HG03095 (cell line): Measurements from ENCODE around the gene P2RX1.

ENCODE experiments used
- ATAC-seq: cut with Tn5 transposase; IDR thresholded peaks from one replicate; pipeline ENCODE4 v1.9.1; 2021; ENCODE audit warnings: moderate library complexity; ENCODE audit not compliant: unreplicated experiment

Gene P2RX1

DNA sequence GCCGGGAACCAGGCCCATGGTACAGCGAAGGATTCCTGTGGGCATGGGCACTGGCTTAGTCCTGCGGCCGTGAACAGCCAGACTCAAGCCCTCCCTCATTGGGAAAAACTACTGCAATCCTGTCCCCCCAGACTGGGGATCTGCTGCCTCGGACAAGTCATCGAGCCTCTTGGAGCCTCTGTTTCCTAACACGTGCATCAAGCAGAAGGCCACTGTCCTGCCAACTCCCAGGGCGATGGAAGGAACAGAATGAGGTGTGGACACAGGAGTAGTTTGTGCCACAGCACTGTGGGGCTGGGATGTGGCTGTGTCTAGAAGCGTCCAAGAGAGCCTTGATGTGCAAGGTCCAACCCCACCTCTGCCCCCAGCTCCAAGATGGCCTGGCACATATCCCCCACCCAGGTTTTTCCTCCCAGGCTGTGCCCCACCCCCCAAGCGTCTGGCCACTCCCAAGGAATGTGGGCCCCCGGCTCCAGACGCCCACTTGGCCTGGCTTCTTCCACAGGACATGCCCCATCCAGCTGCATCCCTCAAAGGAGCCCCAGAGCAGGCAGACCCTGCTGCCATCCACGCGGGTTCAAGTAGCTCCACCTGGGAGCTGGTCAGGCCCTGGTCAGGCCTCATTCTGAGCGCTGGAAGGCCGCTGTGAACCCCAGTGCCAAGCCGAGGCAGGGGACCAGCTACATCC, 26.8 kb downstream of the P2RX1 start:
- no peak for ATAC-seq

DNA sequence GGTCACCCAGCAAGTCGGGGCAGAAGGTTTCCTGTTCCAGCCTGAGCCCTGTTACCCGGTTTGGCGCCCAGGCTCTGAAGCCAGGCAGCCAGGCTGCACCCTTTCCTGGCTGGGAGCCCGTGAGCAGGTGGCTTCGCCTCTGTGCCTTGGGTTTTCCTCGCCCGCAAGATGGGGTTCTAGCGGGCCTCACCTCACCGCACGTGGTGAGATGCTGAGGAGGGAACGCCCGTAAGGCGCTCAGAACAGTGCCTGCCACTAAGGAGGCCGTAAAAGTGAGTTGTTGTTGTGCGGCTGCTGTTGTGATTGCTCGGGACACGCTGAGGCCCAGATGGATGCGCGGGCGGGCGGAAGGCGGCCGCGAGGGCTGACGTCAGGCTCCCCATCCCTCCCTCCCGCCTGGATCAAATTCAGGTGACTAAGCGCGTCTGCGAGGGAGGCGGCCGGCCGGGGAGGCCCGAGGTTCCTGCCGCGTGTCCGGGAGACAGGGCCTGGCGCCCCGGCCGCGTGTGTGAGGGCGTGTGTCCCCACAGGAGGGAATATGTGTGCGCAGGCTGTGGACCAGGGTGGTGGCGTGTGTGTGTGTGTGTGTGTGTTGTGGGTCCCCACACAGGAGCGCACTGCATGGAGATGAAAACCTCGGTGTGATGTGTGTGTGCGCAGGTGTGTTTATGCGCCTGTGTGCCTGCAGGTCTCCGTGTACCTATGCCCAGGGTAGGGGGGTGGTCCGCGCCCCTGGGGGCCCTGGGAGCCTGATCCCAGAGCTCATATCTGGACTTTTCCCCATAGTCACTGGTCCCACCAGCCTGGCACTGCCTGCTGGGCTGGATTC, 27.7 kb downstream of the P2RX1 start:
- no peak for ATAC-seq

DNA sequence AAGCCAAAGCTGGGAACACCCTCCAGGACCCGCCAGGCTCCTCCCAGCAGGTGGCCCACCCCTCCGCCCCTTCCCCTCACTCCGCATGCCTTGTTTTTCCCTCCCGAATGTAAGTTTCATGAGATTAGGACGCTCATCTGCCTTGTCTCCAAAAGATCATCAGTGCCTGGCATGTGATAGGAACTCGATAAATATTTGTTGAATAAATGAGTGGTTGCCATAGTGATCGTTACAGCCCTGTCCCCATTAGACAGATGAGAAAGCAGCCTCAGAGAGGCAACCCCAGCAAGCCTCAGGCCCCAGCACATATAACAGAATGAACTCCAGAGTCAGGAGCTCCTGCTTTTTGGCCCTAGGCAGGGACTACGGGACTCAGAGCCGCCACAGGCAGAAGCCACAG, 28.5 kb downstream of the P2RX1 start:
- ATAC-seq: no peak

DNA sequence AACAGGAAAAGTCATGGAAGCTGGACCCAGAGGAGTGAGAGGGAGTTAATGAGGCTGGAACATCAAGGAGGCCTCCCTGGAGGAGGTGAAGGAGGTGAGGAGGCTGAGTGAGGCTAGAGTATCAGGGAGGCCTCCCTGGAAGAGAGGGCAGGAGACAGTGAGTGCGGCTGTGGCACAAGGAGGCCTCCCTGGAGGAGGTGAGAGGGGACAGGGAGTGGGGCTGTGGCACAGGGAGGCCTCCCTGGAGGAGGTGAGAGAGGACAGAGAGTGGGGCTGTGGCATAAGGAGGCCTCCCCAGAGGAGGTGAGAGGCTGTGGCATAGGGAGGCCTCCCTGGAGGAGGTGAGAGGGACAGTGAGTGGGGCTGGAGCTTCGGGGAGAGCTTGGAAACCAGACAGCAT, 28.9 kb downstream of the P2RX1 start:
- ATAC-seq: no peak

DNA sequence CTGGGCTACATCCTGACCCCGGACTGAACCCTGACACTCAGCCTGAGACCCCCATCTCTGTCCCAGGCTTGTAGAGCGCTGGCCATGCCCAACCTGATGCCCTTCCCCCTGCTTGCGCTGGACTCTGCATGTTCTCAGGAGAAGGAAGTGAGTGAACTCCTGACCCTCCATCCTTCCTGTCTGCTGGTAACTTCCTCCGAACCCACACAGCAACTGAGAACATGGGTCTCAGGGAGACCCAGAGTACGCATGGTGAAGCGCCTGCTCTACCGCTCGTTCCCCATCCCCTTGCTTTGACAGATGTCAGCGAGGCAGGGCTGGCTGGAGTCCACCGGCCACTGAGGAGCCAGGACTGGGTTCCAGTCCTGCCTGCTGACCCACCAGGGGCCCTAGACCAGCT, 29.5 kb downstream of the P2RX1 start:
- no peak for ATAC-seq

DNA sequence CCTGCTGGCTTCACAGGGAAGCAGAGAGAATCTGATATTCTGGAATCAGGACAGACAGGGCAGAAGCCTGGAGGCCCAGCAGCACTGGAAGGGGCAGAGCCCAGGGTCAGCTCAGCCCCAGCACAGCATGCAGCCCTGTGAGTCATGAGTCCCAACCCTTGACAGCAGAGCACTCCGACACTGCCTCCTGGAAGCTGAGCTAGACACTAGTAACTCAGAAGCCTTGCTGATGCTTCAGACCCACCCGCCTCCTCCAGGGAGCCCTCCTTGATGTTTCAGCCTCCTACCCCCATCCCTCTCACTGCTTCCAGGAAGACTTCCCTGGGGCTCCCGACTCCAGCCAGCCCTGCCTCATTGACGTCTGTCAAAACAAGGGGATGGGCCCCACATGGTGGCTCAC, 30.3 kb downstream of the P2RX1 start:
- ATAC-seq: no peak

DNA sequence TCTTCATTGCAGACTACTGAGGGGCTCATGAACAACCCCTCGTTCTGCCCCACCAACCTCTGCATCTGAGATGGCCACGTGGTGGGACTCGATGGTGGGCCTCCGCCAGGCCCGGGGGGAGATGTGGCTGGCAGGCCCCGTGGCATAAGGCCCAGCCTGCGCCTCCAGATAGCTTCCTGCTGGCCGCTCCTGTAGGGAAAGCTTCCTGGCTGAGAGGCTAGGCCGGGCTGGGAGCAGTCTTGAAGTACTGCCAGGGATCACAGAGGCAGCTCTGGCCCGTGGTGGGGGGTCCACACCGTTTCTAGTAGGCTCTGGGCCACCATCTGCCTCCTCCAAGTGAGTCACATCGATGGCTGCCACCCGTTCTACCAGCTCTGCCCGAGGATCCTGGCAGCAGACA, 31.0 kb downstream of the P2RX1 start:
- no peak for ATAC-seq

DNA sequence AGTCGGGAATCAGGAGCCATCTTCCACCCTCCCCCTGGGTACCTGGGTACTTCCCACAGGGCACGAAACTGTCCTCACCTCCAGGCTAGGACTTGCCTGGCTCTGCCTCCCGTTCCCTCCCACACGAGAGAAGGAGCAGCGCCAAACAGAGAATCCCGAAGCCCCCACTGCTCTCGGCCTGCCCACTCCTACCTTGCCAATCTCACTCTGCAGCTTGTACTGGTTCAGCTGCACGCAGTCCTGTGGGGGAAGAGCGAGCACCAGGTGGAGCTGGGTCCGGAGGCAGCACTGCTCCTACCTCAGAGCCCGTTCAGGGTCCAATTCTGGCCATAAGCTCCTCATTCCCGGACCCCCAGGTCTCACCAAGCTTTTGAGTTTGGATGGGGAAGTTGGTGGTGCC, 32.1 kb downstream of the P2RX1 start:
- no peak for ATAC-seq

DNA sequence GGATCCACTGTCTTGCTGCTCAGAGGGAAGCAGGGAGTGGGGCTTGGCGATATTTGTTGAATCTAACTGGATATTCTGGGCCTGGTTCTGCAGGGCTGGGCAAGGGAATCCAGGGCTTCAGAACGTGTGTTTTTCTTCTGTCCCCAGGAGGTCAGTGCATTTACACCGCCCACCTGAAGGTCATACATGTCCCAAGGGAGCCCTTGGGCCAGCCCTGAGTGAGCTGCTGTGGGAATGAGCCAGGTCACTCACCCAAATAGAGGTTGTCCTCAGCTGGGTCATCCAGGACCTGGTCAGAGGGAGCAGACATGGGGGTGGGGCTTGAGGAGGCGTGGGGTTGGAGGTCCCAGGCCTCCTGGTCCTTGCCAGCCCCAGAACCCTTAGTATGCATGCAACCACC, 34.0 kb downstream of the P2RX1 start:
- no peak for ATAC-seq

DNA sequence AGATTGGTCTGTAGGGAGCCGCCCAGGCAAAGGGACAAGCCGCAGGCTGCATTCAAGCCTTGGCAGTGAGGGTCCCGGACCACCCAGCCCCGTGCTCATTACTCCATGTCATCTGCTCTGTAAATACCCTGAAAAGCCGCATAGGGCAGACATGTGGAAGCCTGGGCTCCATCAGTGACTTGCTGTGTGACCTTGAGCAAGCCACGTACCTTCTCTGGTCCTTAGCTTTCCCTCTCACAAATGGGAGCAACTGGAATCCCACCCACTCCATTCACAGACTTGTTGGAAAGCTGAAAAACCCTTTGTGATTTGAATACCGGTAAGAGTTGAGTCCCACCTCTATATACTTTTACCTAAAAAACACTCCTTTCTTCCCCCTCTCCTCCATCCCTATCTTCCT, 35.3 kb downstream of the P2RX1 start:
- ATAC-seq: no peak

DNA sequence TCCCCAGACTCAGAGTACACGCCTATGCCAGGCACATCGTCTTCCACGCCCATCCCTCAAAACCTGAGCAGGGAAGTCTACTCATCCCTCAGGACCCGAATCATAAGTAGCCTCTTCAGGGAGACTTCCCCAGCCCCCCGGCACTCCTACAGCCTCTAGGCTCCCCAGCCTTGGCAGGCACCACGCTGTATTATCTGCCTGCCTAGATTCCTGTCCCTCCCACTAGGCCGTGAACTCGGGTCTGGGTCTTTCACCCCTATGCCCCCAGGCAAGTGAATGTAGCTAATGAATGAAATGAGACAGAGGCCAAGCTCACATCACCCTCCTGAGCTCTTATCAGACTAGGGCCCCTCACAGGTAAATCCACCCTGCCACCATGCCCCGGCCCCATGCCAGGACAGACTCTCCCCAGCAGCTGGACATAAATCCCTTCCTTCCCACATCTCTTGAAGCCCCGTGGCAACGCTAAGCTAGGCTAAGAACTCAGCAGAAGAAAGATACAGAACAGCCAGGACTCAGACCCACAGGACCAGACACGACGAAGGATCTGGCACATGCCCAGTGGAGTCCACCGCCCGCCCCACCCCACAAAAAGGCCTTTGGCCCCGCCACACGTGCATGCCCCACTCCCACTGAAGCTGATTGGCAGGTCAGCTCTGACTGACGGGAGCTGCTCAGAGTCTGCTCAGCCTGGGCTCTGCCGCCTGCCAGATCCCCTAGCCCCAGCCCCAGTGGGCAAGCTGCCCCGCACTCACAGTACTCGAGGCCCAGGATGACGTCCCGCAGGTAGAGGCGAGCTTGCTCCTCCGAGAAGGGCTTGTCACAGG, 36.5 kb downstream of the P2RX1 start:
- no peak for ATAC-seq

DNA sequence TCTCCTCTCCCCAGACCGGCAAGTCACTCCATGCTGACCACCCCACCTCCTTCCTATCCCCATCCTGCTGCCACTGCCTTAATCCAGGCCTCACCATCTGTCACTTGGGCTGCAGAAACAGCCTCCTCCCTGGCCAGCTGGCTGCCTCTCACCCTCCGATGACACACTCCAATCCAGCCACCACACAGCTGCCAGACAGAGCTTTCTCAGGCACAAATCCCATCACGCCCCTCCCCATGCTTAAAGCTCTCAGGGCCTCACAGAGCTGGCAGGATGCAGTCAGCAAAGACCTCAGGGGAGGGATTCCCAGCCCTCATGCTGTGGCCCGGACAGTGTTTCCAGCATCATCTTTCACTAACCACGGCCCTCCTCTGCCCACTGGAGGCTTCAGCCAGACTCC, 37.1 kb downstream of the P2RX1 start:
- ATAC-seq: no peak

DNA sequence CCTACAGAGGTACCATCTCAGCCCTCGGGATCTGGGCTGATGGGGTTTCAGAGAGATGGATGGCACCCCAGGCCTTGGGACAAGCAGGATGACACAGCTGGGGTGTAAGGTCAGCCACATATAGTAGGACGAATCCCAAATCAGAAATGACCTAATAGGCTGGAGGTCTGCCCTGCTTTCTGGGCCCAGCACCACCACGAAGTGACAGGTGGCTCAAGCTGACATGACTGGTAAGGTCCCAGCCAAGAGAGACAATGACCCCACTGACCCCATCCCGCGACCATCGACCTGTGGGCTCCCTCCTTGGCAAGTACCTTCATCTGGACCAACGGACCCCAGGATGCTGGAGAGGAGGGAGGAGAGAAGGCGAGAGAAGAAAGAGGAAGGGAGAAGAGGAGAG, 39.0 kb downstream of the P2RX1 start:
- no peak for ATAC-seq

DNA sequence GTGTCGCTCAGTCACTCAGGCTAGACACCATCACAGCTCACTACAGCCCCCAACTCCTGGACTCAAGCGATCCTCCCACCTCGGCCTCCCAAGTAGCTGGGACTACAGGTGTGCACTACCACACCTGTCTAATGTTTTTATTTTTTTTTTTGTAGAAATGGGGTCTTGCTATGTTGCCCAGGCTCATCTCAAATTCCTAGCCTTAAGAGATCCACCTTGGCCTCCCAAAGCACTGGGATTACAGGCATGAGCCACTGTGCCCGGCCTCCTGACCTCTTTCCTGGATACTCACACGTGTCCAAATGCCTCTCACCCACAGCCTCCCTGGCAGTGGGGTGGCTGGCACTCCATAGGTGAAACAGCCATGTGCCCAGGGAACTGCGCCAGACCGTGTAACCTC, 40.9 kb downstream of the P2RX1 start:
- ATAC-seq: no peak

DNA sequence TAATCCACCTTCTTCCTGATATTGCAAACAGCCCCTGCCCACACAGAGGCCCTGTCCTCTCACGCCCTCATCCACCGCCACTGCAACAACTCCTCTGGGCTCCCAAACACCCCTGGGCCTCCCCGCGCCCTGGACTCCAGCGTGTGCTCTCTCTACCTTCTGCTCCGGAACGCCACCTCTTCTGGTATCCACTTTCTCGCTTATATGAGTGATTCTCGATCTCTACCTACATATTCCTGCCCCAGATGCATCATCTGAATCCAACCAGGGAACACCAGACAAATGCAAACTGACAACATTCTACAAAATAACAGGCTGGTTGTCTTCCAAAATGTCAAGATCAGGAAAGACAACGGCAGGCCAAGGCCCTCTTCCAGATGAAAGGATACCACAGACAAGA, 42.4 kb downstream of the P2RX1 start:
- ATAC-seq: no peak

DNA sequence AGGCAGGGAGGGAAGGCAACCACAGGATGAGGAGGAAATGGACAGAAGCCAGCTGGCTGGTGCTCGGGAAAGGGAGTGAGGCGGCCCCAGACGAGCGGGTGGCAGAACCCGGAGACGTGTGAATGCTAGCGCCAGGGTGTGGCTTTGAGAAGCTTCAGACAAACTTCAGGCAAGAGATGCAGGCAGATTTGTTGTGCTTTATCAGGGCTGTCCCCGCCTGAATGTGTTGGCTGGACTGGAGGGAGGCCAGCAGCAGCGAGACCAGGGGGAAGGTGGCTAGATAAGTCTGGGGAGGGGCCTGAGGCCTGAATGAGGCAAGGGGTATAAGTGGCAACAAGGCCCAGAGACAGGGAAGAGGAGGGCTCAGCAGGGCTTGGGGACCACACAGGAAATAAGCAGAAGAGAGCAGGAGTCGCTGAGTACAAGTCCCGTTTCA, 45.4 kb downstream of the P2RX1 start:
- no peak for ATAC-seq

DNA sequence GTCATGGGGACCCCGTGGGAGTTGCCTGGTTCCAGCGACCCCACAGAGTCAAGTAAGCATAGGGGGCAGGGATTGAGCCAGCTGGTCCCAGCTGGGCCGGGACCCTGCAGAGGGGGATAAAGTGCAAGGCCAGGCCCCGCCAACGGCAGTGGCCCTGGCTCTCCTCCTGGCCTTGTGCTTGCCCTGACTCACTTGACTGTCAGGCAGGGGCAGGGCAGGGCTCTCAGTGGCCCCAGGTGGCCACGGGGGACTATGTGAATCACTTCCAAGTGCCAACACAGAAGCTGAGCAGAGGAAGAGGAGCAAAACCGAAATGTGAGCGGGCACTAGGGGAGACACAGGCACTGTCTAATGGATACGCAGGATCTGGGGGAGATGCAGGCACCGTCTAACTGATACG, 48.7 kb downstream of the P2RX1 start:
- no peak for ATAC-seq

DNA sequence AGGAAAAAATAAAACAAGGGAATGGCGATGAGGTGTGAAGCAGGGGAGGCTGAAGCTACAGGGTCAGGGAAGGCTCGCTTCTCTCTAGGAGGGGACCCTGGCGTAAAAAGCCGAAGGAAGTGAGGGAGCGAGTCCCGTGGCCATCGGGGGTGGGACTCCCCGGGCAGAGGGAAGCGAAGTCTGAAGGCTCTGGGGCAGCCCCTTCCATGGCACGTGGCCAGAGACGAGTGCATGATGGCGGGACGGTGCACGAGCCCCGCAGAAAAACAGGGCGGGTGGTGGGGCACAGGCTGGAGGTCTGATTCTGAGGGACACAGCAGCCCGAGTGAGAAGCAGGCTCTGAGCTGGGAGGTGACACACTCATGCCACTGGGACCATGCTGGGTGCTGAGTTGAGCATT, 49.2 kb downstream of the P2RX1 start:
- no peak for ATAC-seq

DNA sequence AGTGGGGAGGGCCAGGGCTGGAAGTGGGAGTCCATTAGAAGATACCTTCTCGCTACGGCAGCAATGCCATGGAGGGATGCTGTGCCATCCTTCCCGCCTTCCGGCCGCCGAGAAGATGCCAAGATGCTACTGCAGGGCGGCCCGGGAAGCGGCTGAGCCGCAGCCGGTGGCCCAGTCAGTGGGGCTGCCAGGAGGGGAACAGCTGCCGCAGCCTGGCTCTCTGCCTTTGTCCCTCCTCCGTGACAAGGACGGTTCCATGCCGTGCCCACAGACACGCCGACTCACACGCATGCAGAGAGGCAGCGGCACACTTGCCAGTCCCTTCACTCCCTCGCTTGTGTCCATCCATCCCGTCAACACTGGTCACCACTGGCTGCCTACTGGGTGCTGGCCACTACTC, 50.0 kb downstream of the P2RX1 start:
- no peak for ATAC-seq

DNA sequence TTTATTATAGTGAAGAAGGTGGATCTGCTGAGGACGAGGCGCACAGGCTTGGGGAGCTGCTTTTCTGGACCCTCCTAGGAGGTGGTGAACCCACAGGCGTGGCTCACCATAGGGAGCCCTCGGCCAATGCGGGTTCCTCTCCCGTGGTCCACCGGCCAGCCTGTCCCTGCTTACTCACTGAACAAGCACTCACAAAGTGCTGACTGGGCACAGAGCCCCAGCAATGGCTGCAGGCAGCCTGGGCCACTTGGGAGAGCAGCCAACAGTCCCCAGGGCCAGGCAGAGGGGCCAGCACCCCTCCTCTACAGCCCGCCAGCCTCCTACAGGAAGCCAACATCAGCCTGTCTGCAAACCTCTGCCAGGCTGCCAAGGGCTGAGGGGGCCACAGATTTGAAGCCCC, 51.1 kb downstream of the P2RX1 start:
- no peak for ATAC-seq

DNA sequence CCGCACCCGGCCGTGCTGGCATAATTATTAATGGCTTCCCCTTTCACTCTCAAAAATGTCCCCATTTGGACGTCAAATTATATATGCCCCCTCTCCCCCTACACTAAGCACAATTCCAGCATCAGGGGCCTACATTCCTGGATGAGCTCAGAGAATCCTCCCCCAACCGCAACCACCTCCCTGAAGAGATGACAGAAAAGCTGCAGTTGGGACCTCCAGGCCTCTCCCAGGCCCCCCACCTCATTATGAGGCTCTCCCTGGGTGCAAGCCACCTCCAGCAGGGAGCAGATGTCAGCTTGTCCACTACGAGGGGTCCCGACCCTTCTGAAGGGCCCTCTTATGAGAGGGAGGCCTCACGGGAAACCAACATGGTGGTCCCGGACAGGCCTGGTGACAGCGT, 51.7 kb downstream of the P2RX1 start:
- ATAC-seq: no peak
